Spleen (tissue), 11 donors: Measurements from ENCODE around the gene STIM1. TPM values are rescaled to one million over a fixed set of nuclear protein-coding genes. Genes with fewer than 3 reads are reported as not detected.

Experiments
- DNase-seq: peaks from one replicate; pipeline ENCODE4 v3.0.0-alpha.2; 2020
- H3K27ac ChIP-seq, 8 donors: fragments of 200-600 bp; sonication (generic) in 7 of 8; 1 replicate in 4 of 8; 2 replicates in 4 of 8; pipeline versions ENCODE4 v1.5.0 to v1.8.0; 2016 to 2021; ENCODE audit warnings: inconsistent platforms in 4 of 8, mild to moderate bottlenecking in 4 of 8, moderate library complexity in 1 of 8
- H3K27me3 ChIP-seq, 7 donors: fragments of 200-600 bp; sonication (generic) in 6 of 7; replicated peaks in 1 of 7; 1 replicate in 4 of 7; 2 replicates in 3 of 7; pipeline versions ENCODE4 v1.5.0 to v1.8.0; 2016 to 2021; ENCODE audit warnings: inconsistent platforms in 3 of 7, mild to moderate bottlenecking in 1 of 7
- H3K36me3 ChIP-seq, 6 donors: fragments of 200-600 bp; sonication (generic) in 5 of 6; 1 replicate in 4 of 6; 2 replicates in 2 of 6; pipeline versions ENCODE4 v1.5.0 to v1.8.0; 2016 to 2021; ENCODE audit warnings: inconsistent platforms in 2 of 6
- H3K4me1 ChIP-seq, 6 donors: fragments of 200-600 bp; sonication (generic) in 5 of 6; 1 replicate in 3 of 6; 2 replicates in 3 of 6; pipeline versions ENCODE4 v1.5.0 to v1.8.0; 2016 to 2021; ENCODE audit warnings: inconsistent platforms in 3 of 6
- H3K4me3 ChIP-seq, 8 donors: fragments of 200-600 bp; sonication (generic) in 7 of 8; 1 replicate in 4 of 8; 2 replicates in 4 of 8; pipeline versions ENCODE4 v1.5.0 to v1.8.0; 2016 to 2021; ENCODE audit warnings: inconsistent platforms in 4 of 8, mild to moderate bottlenecking in 4 of 8, moderate library complexity in 2 of 8
- H3K9me3 ChIP-seq, 8 donors: fragments of 200-600 bp; sonication (generic) in 7 of 8; 1 replicate in 4 of 8; 2 replicates in 4 of 8; pipeline versions ENCODE4 v1.5.0 to v1.8.0; 2016 to 2021; ENCODE audit warnings: inconsistent platforms in 4 of 8
- POLR2A ChIP-seq, 3 donors: fragments of 450-650 bp; IDR thresholded peaks; one replicate each; pipeline ENCODE4 v1.5.1; 2017; ENCODE audit warnings: antibody characterized with exemption in 3 of 3, mild to moderate bottlenecking in 1 of 3
- POLR2AphosphoS5 ChIP-seq, 3 donors: sonication (generic); formaldehyde crosslinking; IDR thresholded peaks; one replicate each; pipeline ENCODE4 v1.5.1; 2017; ENCODE audit warnings: antibody characterized with exemption in 3 of 3
- WGBS, 5 donors: extraction: QIAGEN DNeasy Blood & Tissue Kit in 3 of 5; methylation state at CpG; one replicate each; pipeline versions ENCODE4 v1.1.5 to v1.1.7; 2013 to 2018; 5-methylcytosine and 5-hydroxymethylcytosine counted together
- intact Hi-C: fragments of 100-400 bp; cut with DNase I; formaldehyde crosslinking; loops from one replicate; pipeline ENCODE4 v1.15.0; 2023; ENCODE audit warnings: low total_unique reads
- polyA plus RNA-seq, 3 donors: library from polyadenylated mRNA; stranded (reverse); fragments of 200-250 nt; gene quantifications; one replicate each; pipeline ENCODE4 v1.2.1, GENCODE V29; 2013
- total RNA-seq, 7 donors: library from RNA; depleted of rRNA in 3 of 7; stranded (reverse); fragments of >200 nt in 3 of 7; fragmentation: NEBNext Ultra II Directional in 4 of 7; extraction: Animal tissue kit (Norgen Biotek cat#: 25700) in 4 of 7; gene quantifications; one replicate each; pipeline versions ENCODE4 v1.1.0 to v1.2.1, GENCODE V29; 2016 to 2021
- TF ChIP-seq, protein P1 (sequence below), 11 experiments: fragments of 200-600 bp in 7 of 11; fragments of 450-650 bp in 4 of 11; sonication (generic) in 4 of 11; IDR thresholded peaks in 8 of 11; conservative IDR thresholded peaks in 3 of 11; 1 replicate in 7 of 11; 2 replicates in 4 of 11; pipeline versions ENCODE4 v1.4.0 to v1.8.0; 2016 to 2021; ENCODE audit warnings: antibody characterized with exemption in 11 of 11, inconsistent platforms in 4 of 11, mild to moderate bottlenecking in 1 of 11
- donor health status: healthy with polysubstance abuse.
- donor health status: DM: no; HTN: no; CAD: no; lungs with moderate emphysema.
- donor health status: DM: no; HTN: no; CAD: no.
- donor health status: Bipolar disorder and iron deficiency.
- donor health status: healthy.
- donor health status: DM: no; HTN: no; CAD: no.
- donor health status: DM: yes; HTN: yes; CAD: no.

The STIM1 gene
- total and polyA plus RNA-seq, 10 donors: 13.0 to 85.2 (median 58.0) TPM

DNA sequence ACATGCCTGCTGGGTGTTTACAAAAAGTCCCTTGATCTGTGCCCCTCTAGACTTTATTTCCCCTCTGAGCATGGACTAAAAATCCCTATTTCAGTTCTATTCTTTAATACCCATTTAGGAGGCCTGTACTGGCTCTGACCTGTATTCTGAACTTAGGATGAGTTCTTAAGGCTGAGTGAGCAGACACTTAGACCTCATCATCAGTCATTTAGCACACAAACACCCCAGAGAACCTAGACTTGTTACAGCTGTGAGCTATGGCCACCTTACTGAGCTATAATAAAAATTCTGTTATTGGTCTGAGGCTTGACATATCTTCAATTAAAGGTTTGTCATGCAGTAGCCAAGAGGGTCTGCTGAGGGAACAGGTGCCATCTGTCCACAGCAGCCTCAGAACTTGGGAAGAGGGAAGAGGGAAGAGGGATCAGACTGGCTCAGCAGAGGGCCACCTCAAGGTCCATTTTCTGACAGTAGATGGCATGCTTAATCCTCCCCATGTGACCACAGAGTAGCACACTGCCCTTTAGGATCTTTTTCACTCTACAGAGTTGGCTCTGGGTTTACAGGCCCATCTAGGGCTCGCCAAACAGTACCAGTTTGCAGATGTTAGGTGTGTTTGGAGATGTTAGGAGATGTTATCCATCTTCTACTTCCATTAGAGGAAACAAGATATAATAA is 209.0 kb downstream of the STIM1 start:
- Histone ChIP-seq H3K4me1 (peaks cover 4 to 73% (median 49%) of the 10 kb centered on the region in 6 donors), H3K9me3 (no peaks in the 10 kb centered on the region), H3K36me3 (peaks cover 0 to 53% (median 13%) of the 10 kb centered on the region in 6 donors), H3K27me3 (no peaks in the 10 kb centered on the region), H3K27ac (peak overlapping the region in 1 of 8 donors; percentile 3), H3K4me3 (no peak overlapping the region)
- TF ChIP-seq, protein P1, sequence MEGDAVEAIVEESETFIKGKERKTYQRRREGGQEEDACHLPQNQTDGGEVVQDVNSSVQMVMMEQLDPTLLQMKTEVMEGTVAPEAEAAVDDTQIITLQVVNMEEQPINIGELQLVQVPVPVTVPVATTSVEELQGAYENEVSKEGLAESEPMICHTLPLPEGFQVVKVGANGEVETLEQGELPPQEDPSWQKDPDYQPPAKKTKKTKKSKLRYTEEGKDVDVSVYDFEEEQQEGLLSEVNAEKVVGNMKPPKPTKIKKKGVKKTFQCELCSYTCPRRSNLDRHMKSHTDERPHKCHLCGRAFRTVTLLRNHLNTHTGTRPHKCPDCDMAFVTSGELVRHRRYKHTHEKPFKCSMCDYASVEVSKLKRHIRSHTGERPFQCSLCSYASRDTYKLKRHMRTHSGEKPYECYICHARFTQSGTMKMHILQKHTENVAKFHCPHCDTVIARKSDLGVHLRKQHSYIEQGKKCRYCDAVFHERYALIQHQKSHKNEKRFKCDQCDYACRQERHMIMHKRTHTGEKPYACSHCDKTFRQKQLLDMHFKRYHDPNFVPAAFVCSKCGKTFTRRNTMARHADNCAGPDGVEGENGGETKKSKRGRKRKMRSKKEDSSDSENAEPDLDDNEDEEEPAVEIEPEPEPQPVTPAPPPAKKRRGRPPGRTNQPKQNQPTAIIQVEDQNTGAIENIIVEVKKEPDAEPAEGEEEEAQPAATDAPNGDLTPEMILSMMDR (IDR thresholded peaks at IDR 0.05 in 8 of 11, conservative IDR thresholded peaks at IDR 0.05 in 3 of 11): no peak
- TF ChIP-seq POLR2AphosphoS5 (IDR thresholded peaks at IDR 0.05): no peak
- intact Hi-C loops: loop anchor here (10.0 kb wide), 1 partner anchor 120 kb away; no protein-coding TSS in a partner anchor
- DNase-seq: no peak
- WGBS, 5 donors: 96 to 100% (median 100%) methylated on average over 1 of the region's 1 CpG

DNA sequence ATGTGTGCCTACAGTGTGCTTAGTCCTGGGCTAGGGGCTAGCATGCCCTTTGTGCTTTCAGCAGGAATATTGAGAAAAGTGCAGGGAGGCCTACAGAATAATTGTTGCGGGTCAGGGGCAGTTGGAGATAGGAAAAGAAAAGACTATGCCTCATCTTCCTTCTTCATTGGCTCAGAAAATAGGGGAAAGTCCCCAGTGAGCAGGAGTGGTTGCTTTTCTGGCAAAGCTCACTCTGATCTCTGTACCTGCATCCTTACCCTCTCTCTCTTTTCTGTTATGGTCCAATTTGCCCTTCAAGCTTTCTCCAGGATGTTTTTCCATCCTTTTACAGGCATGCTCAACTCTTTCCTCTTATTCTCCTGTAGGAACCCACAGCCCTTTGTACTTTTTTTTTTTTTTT is 209.6 kb downstream of the STIM1 start:
- intact Hi-C loops: loop anchor here (10.0 kb wide), 1 partner anchor 120 kb away; no protein-coding TSS in a partner anchor

DNA sequence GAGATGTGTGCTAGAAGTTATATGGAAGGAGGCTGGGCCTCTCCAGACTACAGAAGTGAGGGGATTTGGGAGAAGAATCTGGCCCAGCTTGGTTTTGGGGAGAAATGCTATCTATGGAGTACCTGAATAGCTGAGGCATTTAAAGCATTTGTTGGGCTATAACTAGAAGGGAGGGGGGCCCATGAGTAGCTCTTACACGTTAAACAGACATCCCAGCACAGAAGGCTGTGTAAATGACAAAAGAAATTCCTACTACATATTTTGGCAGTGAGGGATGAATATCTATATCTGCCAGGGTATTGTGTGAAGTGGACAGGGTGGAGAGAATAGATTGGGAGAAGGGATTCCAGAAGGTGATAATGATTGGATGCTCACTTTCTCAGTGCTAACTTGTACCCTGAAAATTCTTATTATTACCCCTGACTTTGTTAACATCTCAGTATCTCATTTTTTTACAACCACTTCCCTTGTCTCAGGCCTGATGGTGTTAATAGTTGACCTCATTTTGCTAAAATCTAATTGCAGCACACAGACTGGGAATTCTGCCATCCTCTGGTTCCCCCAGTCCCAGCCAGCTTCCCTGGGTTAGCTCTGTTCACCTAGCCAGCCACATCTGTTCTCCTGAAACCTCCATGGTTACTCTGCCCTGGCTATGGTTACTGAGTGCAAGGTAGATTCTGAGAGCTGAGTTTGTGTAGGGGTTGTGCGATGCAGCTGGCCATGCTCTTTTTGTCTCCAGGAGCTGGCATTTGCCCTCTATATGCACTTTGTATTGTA is 210.3 kb downstream of the STIM1 start:
- Histone ChIP-seq H3K27me3 (no peaks in the 10 kb centered on the region), H3K9me3 (no peaks in the 10 kb centered on the region), H3K36me3 (peaks cover 0 to 50% (median 4%) of the 10 kb centered on the region in 6 donors), H3K4me3 (no peak overlapping the region), H3K27ac (peak overlapping the region in 1 of 8 donors; percentile 13), H3K4me1 (peaks cover 4 to 74% (median 48%) of the 10 kb centered on the region in 6 donors)
- intact Hi-C loops: loop anchor here (10.0 kb wide), 1 partner anchor 121 kb away; no protein-coding TSS in a partner anchor
- DNase-seq: no peak
- WGBS, 5 donors: 84 to 96% (median 91%) methylated on average over 2 of the region's 2 CpGs
- no peak for TF ChIP-seq POLR2AphosphoS5 (IDR thresholded peaks at IDR 0.05)
- TF ChIP-seq, protein P1 (IDR thresholded peaks at IDR 0.05 in 8 of 11, conservative IDR thresholded peaks at IDR 0.05 in 3 of 11): no peak
- no peak for TF ChIP-seq POLR2A (IDR thresholded peaks at IDR 0.05)

More for the DNA sequence above, 209.6 kb downstream of the STIM1 start:
- 85 to 97% (median 90%) methylated on average over 1 of the region's 1 CpG for WGBS, 5 donors
- DNase-seq: no peak
- no peaks in the 10 kb centered on the region for H3K27me3 ChIP-seq
- peaks cover 0 to 50% (median 11%) of the 10 kb centered on the region in 6 donors for H3K36me3 ChIP-seq
- no peaks in the 10 kb centered on the region for H3K9me3 ChIP-seq
- no peak overlapping the region for H3K27ac ChIP-seq
- no peak for TF ChIP-seq POLR2AphosphoS5 (IDR thresholded peaks at IDR 0.05)
- TF ChIP-seq POLR2A (IDR thresholded peaks at IDR 0.05): no peak
- TF ChIP-seq, protein P1 (IDR thresholded peaks at IDR 0.05 in 8 of 11, conservative IDR thresholded peaks at IDR 0.05 in 3 of 11): no peak
- peaks cover 4 to 73% (median 51%) of the 10 kb centered on the region in 6 donors for H3K4me1 ChIP-seq
- H3K4me3 ChIP-seq: no peak overlapping the region
